HG03025 (cell line): ENCODE measurements around the gene SPATA20.

Experiments used
- ATAC-seq: cut with Tn5 transposase; IDR thresholded peaks from one replicate; pipeline ENCODE4 v1.9.1; 2021; ENCODE audit warnings: mild to moderate bottlenecking, moderate library complexity; ENCODE audit not compliant: unreplicated experiment, low FRiP score

SPATA20 gene

GRCh38 chr17:50557630-50558029, 10.7 kb downstream of the SPATA20 start:
- no peak for ATAC-seq

DNA sequence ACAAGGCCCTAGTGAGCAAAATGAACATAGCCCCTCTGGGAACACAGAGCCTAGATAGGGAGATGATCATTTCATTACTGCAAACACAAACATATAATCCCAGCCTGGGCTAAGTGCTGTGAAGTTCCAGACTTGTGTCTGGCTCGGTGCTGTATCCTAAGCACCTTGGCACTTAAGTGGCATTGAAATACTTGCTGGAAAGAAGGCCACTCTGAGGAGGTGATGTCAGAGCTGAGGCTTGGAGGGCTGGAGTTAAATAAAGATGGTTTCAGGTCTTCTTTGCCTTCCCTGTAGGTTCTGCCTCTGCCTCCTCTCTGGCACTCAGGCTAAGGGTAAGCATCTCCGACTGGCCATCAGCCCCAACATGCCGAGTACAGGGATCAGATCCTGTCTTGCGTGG, 11.1 kb downstream of the SPATA20 start:
- no peak for ATAC-seq

GRCh38 chr17:50558581-50558940, 11.6 kb downstream of the SPATA20 start:
- ATAC-seq, result no peak

- ATAC-seq, result no peak
These were observed 12.1 kb downstream of the SPATA20 start for GRCh38 chr17:50558941-50559614.

DNA sequence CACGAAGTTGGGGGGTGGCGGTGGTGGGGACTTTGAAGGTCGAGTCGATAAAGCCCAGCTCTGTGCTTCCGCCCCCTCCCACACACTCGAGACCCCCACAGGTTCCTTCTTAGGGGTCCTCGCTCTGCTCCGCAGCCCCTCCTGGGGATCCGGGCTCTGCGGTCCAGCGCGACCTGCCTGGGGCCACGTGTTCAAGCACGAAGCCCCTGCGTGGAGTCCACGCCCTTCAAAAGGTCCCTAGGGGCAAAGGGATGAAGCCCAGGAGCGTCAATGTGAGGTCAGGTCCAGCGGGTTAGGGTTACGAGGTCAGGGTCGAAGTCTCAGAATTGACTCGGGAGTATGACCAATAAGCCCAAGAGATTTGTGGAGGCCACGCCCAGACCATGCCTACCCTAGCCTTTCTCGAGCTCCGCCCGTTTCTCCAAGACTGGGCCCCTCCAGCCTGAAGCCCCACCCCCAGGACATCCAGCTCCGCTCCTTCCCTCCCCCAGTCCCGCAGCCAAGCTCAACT, 12.8 kb downstream of the SPATA20 start:
- no peak for ATAC-seq

- ATAC-seq, result peak; percentile 84
These were observed 13.3 kb downstream of the SPATA20 start, which contains the start of gene CACNA1G for GRCh38 chr17:50560185-50560824. Gene CACNA1G (plus strand): TSS chr17:50560715. CDS start chr17:50561460, 745 bp downstream.

DNA sequence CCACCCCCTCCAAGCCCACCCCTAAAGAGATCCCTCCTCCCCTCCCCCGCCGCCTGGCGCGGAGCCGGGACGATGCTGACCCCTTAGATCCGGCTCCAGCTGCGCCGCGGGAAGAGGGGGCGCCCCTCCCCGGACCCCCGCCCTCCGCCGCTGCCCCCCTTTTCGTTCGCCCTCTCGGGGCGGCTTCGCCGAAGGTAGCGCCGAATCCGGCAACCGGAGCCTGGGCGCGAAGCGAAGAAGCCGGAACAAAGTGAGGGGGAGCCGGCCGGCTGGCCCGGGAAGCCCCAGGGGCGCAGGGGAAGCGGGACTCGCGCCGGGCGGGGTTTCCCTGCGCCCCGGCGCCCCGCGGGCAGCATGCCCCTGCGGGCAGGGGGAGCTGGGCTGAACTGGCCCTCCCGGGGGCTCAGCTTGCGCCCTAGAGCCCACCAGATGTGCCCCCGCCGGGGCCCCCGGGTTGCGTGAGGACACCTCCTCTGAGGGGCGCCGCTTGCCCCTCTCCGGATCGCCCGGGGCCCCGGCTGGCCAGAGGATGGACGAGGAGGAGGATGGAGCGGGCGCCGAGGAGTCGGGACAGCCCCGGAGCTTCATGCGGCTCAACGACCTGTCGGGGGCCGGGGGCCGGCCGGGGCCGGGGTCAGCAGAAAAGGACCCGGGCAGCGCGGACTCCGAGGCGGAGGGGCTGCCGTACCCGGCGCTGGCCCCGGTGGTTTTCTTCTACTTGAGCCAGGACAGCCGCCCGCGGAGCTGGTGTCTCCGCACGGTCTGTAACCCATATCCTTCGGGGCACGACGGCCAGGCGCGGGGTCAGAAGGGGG, 14.2 kb downstream of the SPATA20 start:
- ATAC-seq, result no peak

GRCh38 chr17:50561746-50562141, 14.8 kb downstream of the SPATA20 start:
- ATAC-seq, result no peak

DNA sequence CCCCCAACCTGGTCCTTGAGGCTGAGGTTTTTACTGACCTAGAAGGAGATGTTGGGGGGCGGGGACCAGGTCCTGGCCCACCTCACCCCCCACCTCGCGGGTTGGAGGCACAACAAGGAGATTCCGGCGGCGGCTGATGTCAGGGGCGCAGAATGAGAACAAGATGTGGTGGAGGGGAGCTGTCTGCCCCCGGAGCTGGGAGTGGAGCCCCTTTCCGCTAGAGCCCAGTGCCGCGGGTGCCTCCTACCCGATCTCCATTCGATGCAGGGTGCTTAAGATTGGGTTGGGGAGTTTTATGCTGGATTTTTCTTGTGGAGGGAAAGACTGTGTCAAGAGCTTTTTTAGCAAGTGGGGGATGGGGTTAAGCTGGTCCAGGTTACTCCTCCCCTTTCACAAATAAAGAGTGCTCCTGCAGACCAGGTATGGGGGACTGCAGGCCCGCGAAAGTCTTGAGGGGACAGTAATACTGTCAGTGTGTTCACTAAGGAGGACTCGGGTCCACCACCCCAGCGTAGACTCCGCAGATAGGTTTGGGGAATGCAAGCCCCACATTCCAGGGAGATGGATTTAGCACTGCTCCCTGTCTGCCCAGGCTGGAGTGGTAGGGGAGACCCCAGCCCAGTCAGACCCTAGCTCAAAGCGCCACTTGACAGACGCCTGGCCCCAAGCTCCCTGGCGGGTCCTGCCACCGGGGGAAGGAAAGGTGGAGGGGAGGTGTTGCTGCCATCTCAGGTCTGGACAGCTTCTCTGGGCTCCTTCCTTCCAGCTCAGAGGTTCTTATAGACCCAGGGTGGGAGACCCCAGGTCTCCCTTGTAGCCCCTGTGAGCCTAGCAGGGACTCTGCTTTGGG, 15.5 kb downstream of the SPATA20 start:
- no peak for ATAC-seq

GRCh38 chr17:50563092-50563511, 16.1 kb downstream of the SPATA20 start:
- ATAC-seq, result no peak

- ATAC-seq, result no peak
These were observed 17.9 kb downstream of the SPATA20 start for GRCh38 chr17:50564916-50565315.

GRCh38 chr17:50565402-50566350, 18.7 kb downstream of the SPATA20 start:
- ATAC-seq, result no peak

DNA sequence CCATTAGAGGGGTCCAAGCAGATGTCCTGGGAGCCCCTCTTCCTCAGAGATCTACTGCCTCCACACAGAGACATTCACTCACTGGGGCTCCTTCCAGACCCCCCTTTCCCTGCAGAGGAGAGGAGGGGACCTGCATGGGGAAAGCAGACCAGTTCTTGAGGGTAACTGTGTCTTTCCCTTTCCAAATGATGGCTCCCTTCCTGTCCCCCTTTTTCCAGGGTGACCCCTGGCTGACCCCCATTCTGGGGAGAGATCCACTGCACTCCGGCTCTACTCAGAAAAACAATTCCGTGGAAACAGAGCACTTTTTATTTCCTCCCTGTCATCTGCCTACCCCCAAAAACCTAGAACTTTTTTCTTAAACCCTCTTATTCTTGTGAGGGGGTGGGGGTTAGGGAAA, 19.9 kb downstream of the SPATA20 start:
- no peak for ATAC-seq

- no peak for ATAC-seq
These were observed 21.7 kb downstream of the SPATA20 start for GRCh38 chr17:50568659-50569058.

DNA sequence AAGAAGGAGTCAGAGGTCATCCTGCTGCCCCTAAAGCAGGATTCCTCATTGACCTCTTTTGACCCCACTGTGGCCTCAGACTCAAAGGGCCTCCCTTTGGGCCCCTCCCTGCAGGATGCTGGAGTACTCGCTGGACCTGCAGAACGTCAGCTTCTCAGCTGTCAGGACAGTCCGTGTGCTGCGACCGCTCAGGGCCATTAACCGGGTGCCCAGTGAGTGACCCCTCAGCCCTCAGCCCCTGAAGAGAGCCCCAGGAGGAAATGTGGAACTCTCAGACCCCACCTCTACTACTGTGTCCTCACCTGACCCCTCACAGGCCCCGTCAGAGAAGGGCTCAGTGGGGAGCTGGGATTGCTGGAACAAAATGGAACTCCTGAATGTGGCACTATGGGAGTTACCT, 22.6 kb downstream of the SPATA20 start:
- ATAC-seq, result no peak

GRCh38 chr17:50570032-50570431, 23.1 kb downstream of the SPATA20 start:
- ATAC-seq, result no peak

DNA sequence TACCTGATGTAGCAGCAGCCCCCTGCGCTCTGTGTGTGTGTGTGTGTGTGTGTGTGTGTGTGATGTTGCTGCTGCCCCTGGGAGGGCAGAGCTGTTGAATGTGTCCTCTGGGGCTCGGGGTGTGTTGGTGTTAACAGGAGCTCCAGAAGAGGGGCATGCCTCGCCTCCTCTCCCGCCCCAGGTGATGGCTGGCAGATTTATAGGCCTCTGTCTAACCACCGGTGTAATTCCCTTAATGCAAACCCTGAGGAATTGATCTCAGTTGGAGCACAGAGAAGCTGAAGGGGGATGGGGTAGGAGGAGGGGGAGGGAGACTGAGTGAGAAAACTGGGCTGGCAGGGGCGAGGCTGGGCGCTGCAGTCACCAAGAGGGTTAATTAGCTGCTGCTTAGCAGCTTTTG, 23.6 kb downstream of the SPATA20 start:
- ATAC-seq, result no peak

GRCh38 chr17:50571681-50572080, 24.7 kb downstream of the SPATA20 start:
- ATAC-seq, result no peak

GRCh38 chr17:50572541-50572940, 25.6 kb downstream of the SPATA20 start:
- ATAC-seq, result no peak
